WTC11 (cell line): Measurements from ENCODE around the gene DCLK2. TPM values are rescaled to one million over a fixed set of nuclear protein-coding genes. Genes with fewer than 3 reads are reported as not detected.

ENCODE experiments used
- ATAC-seq: fragments of 200-7000 bp; cut with Tn5 transposase; 2 replicates; pipeline ENCODE4 v1.10.0; 2021; ENCODE audit warnings: mild to moderate bottlenecking, moderate library complexity
- CTCF ChIA-PET: fragments of 300-600 bp; sonication (Branson Sonifier 250); formaldehyde crosslinking; loops from one replicate; lab custom pipeline; 2021; ENCODE audit warnings: antibody characterized with exemption; lab: Charles Lee
- POLR2A ChIA-PET: fragments of 350-600 bp; sonication (Branson Sonifier 250); formaldehyde crosslinking; loops from one replicate; lab custom pipeline; 2021; ENCODE audit warnings: antibody characterized with exemption; lab: Charles Lee
- DNase-seq: peaks from one replicate; pipeline ENCODE4 v3.0.0; 2021; ENCODE audit warnings: low spot score
- H3K27ac Mint-ChIP-seq: 2 replicates; pipeline ENCODE4 v1.8.0; 2021; ENCODE audit warnings: mixed read lengths
- H3K27me3 Mint-ChIP-seq: 2 replicates; pipeline ENCODE4 v1.8.0; 2021; ENCODE audit warnings: low read depth, mild to moderate bottlenecking, moderate library complexity, mixed read lengths
- H3K36me3 Mint-ChIP-seq: 2 replicates; pipeline ENCODE4 v1.8.0; 2021; ENCODE audit warnings: mixed read lengths
- H3K4me1 Mint-ChIP-seq: 2 replicates; pipeline ENCODE4 v1.8.0; 2022; ENCODE audit warnings: mixed read lengths
- H3K4me3 Mint-ChIP-seq: 2 replicates; pipeline ENCODE4 v1.8.0; 2021; ENCODE audit warnings: mild to moderate bottlenecking, moderate library complexity, mixed read lengths
- H3K9me3 Mint-ChIP-seq: 2 replicates; pipeline ENCODE4 v1.8.0; 2021; ENCODE audit warnings: mixed read lengths
- CREB1 ChIP-seq: sonication (generic); formaldehyde crosslinking; IDR thresholded peaks from 2 replicates; pipeline ENCODE4 v1.8.0; 2023; ENCODE audit warnings: mild to moderate bottlenecking, missing genetic modification reagents
- ELF4 ChIP-seq: sonication (generic); formaldehyde crosslinking; IDR thresholded peaks from 2 replicates; pipeline ENCODE4 v1.8.1; 2022; ENCODE audit warnings: low read depth, mild to moderate bottlenecking, moderate library complexity, missing genetic modification reagents
- GRHL2 ChIP-seq: fragments of 250-450 bp; sonication (Bioruptor Pico); IDR thresholded peaks from 2 replicates; pipeline ENCODE4 v1.8.0; 2022; ENCODE audit warnings: mild to moderate bottlenecking, moderate library complexity; ENCODE audit not compliant: insufficient replicate concordance, severe bottlenecking
- HMGA2 ChIP-seq: fragments of 250-450 bp; sonication (Bioruptor Pico); IDR thresholded peaks from 2 replicates; pipeline ENCODE4 v1.4.0; 2021; ENCODE audit warnings: mild to moderate bottlenecking, moderate library complexity
- RELA ChIP-seq: sonication (generic); formaldehyde crosslinking; IDR thresholded peaks from 2 replicates; pipeline ENCODE4 v1.8.1; 2022; ENCODE audit warnings: missing genetic modification reagents, mild to moderate bottlenecking, borderline replicate concordance
- SMAD3 ChIP-seq: sonication (generic); formaldehyde crosslinking; IDR thresholded peaks from 2 replicates; pipeline ENCODE4 v1.8.0; 2022; ENCODE audit warnings: missing genetic modification reagents, mild to moderate bottlenecking, borderline replicate concordance
- ZNF138 ChIP-seq: sonication (generic); formaldehyde crosslinking; conservative IDR thresholded peaks from 2 replicates; pipeline ENCODE4 v1.8.1; 2022; ENCODE audit warnings: mild to moderate bottlenecking, moderate library complexity, missing genetic modification reagents
- ZNF423 ChIP-seq: fragments of 250-450 bp; sonication (Bioruptor Pico); IDR thresholded peaks from 2 replicates; pipeline ENCODE4 v2.1.2; 2022; ENCODE audit warnings: mild to moderate bottlenecking, moderate library complexity
- total RNA-seq: library from RNA; stranded (reverse); gene quantifications from 3 replicates; pipeline ENCODE4 v1.2.3, GENCODE V29; 2021
- TF ChIP-seq, protein P1 (sequence below): sonication (generic); formaldehyde crosslinking; IDR thresholded peaks from 2 replicates; pipeline ENCODE4 v1.8.1; 2023; ENCODE audit warnings: mild to moderate bottlenecking, missing genetic modification reagents, borderline replicate concordance
- TF ChIP-seq, protein P2 (sequence below): sonication (generic); formaldehyde crosslinking; IDR thresholded peaks from 2 replicates; pipeline ENCODE4 v1.8.0; 2022; ENCODE audit warnings: missing genetic modification reagents
- TF ChIP-seq, protein P3 (sequence below): fragments of 250-450 bp; sonication (Bioruptor Pico); IDR thresholded peaks from 2 replicates; pipeline ENCODE4 v1.9.0; 2021; ENCODE audit warnings: moderate library complexity, mild to moderate bottlenecking, inconsistent platforms, borderline replicate concordance
- TF ChIP-seq, protein P4 (sequence below): sonication (generic); formaldehyde crosslinking; IDR thresholded peaks from 2 replicates; pipeline ENCODE4 v1.8.1; 2022; ENCODE audit warnings: low read depth, missing genetic modification reagents, borderline replicate concordance
- TF ChIP-seq, protein P5 (sequence below): sonication (generic); formaldehyde crosslinking; IDR thresholded peaks from 2 replicates; pipeline ENCODE4 v1.8.1; 2022; ENCODE audit warnings: low read depth, mild to moderate bottlenecking, moderate library complexity, missing genetic modification reagents, borderline replicate concordance
- TF ChIP-seq, protein P6 (sequence below): sonication (generic); formaldehyde crosslinking; IDR thresholded peaks from 2 replicates; pipeline ENCODE4 v1.8.1; 2023; ENCODE audit warnings: mild to moderate bottlenecking, missing genetic modification reagents, moderate library complexity

The DCLK2 gene
- total RNA-seq, 1 experiment from 2014 or later: 0.17 TPM

DNA sequence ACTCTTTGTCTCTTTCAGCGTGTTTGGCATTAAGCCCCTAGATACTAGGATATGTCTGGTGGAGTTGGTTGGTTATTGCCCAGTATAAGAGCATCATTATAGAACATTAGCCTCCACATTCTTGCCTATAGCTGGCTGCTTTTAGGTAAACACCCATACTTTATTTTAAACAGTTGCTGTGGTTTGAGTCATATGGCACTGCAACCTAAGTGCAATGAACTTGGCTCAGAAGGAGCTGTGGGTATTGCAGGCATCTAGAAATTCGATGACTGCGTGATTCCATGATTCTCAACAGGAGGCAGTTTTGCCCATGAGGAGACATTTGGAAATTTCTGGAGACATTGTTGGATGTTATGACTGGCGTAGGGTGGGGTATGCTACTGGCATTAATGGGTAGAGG, 49.5 kb downstream of the DCLK2 start:
- Mint-ChIP-seq H3K4me3 (no peak overlapping the region), H3K27ac (no peak overlapping the region), H3K27me3 (no peaks in the 10 kb centered on the region), H3K9me3 (peaks cover 3% of the 10 kb centered on the region), H3K4me1 (no peaks in the 10 kb centered on the region), H3K36me3 (no peaks in the 10 kb centered on the region)
- no peak for TF ChIP-seq ZNF423 (CRISPR knock-in tag)
- POLR2A ChIA-PET: no interaction called here
- CTCF ChIA-PET: no interaction called here
- no peak for DNase-seq
- no peak for ATAC-seq

DNA sequence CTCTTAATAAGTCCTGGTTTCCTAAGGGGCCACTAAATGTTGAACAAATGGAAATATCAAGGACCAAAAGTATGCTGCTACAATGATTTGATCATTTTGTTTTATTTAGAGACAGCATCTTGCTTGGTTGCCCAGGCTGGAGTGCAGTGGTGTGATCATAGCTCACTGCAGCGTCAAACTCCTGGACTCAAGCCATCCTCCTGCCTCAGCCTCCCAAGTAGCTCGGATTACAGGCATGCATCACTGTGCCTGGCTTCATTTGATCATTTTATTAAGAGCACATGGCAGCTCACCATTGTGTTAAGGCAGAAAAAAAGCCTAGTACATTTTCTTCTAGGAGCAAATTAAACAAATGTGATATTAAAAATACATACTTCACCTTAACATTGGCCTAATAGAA, 52.7 kb downstream of the DCLK2 start:
- peaks cover 2% of the 10 kb centered on the region for H3K4me1 Mint-ChIP-seq
- no peaks in the 10 kb centered on the region for H3K36me3 Mint-ChIP-seq
- H3K9me3 Mint-ChIP-seq: no peaks in the 10 kb centered on the region
- ChIA-PET POLR2A (no interaction called here), CTCF (interaction anchor here (1.4 kb wide), 1 partner anchor 112 kb away, joined by 4 read pairs; no protein-coding TSS in a partner anchor)
- ATAC-seq: no peak
- no peak for DNase-seq
- H3K4me3 Mint-ChIP-seq: no peak overlapping the region
- TF ChIP-seq, protein P1, sequence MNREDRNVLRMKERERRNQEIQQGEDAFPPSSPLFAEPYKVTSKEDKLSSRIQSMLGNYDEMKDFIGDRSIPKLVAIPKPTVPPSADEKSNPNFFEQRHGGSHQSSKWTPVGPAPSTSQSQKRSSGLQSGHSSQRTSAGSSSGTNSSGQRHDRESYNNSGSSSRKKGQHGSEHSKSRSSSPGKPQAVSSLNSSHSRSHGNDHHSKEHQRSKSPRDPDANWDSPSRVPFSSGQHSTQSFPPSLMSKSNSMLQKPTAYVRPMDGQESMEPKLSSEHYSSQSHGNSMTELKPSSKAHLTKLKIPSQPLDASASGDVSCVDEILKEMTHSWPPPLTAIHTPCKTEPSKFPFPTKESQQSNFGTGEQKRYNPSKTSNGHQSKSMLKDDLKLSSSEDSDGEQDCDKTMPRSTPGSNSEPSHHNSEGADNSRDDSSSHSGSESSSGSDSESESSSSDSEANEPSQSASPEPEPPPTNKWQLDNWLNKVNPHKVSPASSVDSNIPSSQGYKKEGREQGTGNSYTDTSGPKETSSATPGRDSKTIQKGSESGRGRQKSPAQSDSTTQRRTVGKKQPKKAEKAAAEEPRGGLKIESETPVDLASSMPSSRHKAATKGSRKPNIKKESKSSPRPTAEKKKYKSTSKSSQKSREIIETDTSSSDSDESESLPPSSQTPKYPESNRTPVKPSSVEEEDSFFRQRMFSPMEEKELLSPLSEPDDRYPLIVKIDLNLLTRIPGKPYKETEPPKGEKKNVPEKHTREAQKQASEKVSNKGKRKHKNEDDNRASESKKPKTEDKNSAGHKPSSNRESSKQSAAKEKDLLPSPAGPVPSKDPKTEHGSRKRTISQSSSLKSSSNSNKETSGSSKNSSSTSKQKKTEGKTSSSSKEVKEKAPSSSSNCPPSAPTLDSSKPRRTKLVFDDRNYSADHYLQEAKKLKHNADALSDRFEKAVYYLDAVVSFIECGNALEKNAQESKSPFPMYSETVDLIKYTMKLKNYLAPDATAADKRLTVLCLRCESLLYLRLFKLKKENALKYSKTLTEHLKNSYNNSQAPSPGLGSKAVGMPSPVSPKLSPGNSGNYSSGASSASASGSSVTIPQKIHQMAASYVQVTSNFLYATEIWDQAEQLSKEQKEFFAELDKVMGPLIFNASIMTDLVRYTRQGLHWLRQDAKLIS (CRISPR knock-in tag): no peak
- TF ChIP-seq SMAD3 (no peak), HMGA2 (CRISPR knock-in tag) (no peak), ZNF138 (CRISPR knock-in tag) (no peak)
- TF ChIP-seq, protein P2, sequence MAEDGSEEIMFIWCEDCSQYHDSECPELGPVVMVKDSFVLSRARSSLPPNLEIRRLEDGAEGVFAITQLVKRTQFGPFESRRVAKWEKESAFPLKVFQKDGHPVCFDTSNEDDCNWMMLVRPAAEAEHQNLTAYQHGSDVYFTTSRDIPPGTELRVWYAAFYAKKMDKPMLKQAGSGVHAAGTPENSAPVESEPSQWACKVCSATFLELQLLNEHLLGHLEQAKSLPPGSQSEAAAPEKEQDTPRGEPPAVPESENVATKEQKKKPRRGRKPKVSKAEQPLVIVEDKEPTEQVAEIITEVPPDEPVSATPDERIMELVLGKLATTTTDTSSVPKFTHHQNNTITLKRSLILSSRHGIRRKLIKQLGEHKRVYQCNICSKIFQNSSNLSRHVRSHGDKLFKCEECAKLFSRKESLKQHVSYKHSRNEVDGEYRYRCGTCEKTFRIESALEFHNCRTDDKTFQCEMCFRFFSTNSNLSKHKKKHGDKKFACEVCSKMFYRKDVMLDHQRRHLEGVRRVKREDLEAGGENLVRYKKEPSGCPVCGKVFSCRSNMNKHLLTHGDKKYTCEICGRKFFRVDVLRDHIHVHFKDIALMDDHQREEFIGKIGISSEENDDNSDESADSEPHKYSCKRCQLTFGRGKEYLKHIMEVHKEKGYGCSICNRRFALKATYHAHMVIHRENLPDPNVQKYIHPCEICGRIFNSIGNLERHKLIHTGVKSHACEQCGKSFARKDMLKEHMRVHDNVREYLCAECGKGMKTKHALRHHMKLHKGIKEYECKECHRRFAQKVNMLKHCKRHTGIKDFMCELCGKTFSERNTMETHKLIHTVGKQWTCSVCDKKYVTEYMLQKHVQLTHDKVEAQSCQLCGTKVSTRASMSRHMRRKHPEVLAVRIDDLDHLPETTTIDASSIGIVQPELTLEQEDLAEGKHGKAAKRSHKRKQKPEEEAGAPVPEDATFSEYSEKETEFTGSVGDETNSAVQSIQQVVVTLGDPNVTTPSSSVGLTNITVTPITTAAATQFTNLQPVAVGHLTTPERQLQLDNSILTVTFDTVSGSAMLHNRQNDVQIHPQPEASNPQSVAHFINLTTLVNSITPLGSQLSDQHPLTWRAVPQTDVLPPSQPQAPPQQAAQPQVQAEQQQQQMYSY (CRISPR knock-in tag): no peak
- TF ChIP-seq, protein P3, sequence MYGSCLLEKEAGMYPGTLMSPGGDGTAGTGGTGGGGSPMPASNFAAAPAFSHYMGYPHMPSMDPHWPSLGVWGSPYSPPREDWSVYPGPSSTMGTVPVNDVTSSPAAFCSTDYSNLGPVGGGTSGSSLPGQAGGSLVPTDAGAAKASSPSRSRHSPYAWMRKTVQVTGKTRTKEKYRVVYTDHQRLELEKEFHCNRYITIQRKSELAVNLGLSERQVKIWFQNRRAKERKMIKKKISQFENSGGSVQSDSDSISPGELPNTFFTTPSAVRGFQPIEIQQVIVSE (CRISPR knock-in tag): no peak
- TF ChIP-seq, all 79 proteins: peak for 0
- no peaks in the 10 kb centered on the region for H3K27me3 Mint-ChIP-seq
- no peak overlapping the region for H3K27ac Mint-ChIP-seq

DNA sequence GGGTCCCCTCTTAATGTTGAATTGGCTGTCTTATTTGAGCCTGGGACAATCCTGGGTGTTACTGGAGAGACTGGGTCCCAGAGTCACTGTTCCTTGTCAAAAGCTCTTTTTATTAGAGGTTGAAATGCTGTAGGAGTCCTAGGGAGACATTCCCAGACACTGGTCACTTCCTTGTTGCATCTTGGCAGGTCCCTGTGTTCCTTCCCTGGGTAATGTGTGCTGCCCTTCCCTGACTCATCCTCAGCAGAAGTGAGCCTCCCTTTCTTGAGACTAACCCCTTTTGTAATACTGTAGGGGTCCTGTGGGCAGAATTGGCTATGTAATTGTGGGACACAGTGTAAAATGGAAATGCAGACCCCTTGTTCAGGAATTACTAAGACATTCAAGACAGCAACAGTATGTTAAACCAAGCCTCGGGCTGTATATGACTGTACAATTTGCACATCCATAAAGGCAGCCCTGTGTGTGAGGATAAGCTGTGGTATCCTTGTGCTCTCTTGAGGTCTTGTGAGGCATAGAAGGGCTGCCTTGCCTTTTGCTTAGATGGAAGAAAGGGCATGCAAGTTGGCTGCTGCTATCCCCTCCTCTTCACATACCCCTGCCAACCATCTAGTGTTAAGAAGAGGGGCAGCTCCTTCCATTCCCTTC, 53.5 kb downstream of the DCLK2 start:
- no peak for ATAC-seq
- Mint-ChIP-seq H3K9me3 (no peaks in the 10 kb centered on the region), H3K27ac (no peak overlapping the region), H3K4me1 (peaks cover 3% of the 10 kb centered on the region), H3K36me3 (no peaks in the 10 kb centered on the region), H3K4me3 (no peak overlapping the region), H3K27me3 (no peaks in the 10 kb centered on the region)
- POLR2A ChIA-PET: no interaction called here
- CTCF ChIA-PET: interaction anchor here (1.4 kb wide), 1 partner anchor 111 kb away, joined by 4 read pairs; no protein-coding TSS in a partner anchor
- no peak for DNase-seq
- TF ChIP-seq RELA (CRISPR knock-in tag): no peak
- no peak for TF ChIP-seq ELF4 (CRISPR knock-in tag)
- no peak for TF ChIP-seq CREB1 (CRISPR knock-in tag)
- TF ChIP-seq, protein P4, sequence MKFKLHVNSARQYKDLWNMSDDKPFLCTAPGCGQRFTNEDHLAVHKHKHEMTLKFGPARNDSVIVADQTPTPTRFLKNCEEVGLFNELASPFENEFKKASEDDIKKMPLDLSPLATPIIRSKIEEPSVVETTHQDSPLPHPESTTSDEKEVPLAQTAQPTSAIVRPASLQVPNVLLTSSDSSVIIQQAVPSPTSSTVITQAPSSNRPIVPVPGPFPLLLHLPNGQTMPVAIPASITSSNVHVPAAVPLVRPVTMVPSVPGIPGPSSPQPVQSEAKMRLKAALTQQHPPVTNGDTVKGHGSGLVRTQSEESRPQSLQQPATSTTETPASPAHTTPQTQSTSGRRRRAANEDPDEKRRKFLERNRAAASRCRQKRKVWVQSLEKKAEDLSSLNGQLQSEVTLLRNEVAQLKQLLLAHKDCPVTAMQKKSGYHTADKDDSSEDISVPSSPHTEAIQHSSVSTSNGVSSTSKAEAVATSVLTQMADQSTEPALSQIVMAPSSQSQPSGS (CRISPR knock-in tag): no peak
- TF ChIP-seq GRHL2 (CRISPR knock-in tag): no peak
- TF ChIP-seq, protein P1 (CRISPR knock-in tag): no peak
- TF ChIP-seq, protein P5, sequence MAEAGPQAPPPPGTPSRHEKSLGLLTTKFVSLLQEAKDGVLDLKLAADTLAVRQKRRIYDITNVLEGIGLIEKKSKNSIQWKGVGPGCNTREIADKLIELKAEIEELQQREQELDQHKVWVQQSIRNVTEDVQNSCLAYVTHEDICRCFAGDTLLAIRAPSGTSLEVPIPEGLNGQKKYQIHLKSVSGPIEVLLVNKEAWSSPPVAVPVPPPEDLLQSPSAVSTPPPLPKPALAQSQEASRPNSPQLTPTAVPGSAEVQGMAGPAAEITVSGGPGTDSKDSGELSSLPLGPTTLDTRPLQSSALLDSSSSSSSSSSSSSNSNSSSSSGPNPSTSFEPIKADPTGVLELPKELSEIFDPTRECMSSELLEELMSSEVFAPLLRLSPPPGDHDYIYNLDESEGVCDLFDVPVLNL (CRISPR knock-in tag): no peak
- TF ChIP-seq, protein P6, sequence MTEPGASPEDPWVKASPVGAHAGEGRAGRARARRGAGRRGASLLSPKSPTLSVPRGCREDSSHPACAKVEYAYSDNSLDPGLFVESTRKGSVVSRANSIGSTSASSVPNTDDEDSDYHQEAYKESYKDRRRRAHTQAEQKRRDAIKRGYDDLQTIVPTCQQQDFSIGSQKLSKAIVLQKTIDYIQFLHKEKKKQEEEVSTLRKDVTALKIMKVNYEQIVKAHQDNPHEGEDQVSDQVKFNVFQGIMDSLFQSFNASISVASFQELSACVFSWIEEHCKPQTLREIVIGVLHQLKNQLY (CRISPR knock-in tag): no peak
